GM12864 (cell line): ENCODE results near the gene LAIR1.

Experiments
- DNase-seq: peaks from one replicate; pipeline ENCODE4 v3.0.0-alpha.2; 2011; ENCODE audit warnings: low read depth
- H3K4me3 ChIP-seq: 2 replicates; pipeline ENCODE4 v1.5.1; 2011; ENCODE audit warnings: mild to moderate bottlenecking, low read depth, low read length, control low read depth
- TF ChIP-seq, protein P1 (sequence below): IDR thresholded peaks from 2 replicates; pipeline ENCODE4 v1.5.1; 2011; ENCODE audit warnings: low read depth, mild to moderate bottlenecking, moderate library complexity, low read length, control low read depth, inconsistent platforms; ENCODE audit errors: missing control alignments

LAIR1 gene

DNA sequence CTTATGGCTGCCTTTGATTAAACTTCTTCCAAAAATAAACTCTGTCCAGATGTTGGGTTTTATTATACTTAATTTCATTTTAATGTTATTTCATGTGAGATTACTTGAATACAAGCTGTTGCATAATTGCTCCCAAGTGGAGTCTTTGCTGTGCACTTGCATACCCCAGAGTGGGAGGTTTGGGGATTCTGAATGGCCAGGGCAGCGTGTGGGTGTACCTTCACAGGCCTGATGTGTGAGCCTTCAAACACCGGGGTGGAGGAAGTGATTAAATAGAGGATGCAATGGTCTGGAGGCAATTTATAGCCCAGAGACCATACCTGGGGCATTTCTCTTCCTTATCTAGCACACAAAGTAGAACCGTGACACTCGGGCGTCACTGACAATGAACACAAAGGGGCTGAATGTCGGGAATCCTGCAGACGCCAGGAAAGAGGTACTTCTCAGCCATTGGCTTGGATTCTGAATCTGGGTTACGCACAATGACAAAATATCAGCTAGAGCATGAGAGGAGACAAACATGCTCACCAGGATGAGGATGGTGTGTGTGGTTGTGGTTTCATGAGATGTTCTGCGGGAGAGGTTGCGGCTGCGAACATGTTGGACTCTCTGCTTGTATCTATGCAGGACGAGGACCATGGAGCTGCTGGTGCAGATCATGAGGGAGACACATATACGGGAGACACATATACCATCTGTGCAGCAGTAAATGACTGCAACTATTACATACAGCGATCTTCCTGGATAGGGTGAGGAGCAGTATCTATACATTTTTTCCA, 44.6 kb downstream of the LAIR1 start:
- DNase-seq: no peak
- TF ChIP-seq, protein P1, sequence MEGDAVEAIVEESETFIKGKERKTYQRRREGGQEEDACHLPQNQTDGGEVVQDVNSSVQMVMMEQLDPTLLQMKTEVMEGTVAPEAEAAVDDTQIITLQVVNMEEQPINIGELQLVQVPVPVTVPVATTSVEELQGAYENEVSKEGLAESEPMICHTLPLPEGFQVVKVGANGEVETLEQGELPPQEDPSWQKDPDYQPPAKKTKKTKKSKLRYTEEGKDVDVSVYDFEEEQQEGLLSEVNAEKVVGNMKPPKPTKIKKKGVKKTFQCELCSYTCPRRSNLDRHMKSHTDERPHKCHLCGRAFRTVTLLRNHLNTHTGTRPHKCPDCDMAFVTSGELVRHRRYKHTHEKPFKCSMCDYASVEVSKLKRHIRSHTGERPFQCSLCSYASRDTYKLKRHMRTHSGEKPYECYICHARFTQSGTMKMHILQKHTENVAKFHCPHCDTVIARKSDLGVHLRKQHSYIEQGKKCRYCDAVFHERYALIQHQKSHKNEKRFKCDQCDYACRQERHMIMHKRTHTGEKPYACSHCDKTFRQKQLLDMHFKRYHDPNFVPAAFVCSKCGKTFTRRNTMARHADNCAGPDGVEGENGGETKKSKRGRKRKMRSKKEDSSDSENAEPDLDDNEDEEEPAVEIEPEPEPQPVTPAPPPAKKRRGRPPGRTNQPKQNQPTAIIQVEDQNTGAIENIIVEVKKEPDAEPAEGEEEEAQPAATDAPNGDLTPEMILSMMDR: no peak
- H3K4me3 ChIP-seq: no peak overlapping the region

DNA sequence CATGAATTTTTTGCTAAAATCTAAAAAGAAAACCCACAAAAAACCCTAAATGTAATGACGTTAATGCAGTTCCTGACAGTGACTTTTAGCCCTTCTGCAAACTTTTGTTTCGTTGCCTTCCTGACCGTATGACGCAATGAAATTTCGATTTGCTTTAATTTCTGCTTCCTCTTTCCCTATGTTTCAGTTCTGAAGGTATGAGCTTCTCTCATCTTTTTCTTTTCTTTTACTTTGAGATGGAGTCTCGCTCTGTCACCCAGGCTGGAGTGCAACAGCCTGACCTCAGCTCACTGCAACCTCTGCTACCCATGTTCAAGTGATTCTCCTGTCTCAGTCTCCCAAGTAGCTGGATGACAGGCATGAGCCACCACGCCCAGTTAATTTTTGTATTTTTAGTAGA, 45.7 kb downstream of the LAIR1 start:
- TF ChIP-seq, protein P1: no peak
- no peak for DNase-seq
- H3K4me3 ChIP-seq: no peak overlapping the region

DNA sequence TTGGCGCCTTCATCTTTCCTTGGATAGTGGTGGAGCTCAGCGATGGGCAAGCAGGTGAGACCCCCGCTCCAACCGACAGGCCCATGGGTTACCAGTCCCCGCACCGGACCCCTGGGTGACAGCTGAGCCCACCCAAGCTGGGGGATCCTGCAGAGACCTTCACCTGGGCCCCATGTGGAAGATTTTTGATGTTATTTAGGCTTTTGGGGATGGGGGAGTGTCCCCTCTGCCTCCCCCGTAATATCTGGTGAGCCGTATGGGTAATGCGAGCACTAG, 46.8 kb downstream of the LAIR1 start:
- TF ChIP-seq, protein P1: no peak
- no peak overlapping the region for H3K4me3 ChIP-seq
- no peak for DNase-seq

DNA sequence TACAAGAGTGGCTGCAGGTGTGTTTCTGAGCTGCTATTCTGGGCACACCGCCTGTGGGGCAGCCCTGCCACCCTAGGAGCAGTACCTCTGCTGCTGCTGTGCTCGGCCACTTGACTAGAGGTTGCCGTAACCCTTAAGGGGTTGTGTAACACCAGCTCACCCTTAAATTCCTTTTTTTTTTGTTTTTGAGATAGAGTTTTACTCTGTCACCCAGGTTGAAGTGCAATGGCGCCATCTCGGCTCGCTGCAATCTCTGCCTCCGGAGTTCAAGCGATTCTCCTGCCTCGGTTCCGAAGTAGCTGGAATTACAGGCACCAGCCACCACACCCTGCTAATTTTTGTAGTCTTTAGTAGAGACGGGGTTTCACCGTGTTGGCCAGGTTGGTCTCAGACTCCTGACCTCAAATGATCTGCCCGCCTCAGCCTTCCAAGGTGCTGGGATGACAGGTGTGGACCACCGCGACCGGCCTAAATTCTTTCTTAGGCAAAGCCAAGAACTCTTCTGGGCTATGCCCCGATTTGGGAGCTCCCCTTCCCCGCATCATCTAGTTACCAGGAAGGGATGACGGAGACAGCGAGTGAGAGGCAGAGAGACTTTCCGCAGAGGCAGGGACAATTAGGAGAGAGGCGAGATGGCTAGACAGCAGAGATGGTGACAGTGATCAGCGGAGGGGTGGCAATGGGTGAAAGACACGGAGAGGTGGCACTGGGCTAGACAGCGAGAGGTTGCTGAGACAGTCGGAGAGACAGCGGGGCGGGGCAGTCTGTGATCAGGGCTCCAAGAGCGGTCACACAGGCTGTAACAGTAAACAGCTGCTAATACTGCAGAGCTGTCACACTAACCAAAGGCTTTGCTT, 47.4 kb downstream of the LAIR1 start:
- TF ChIP-seq, protein P1: no peak
- H3K4me3 ChIP-seq: no peak overlapping the region
- no peak for DNase-seq

DNA sequence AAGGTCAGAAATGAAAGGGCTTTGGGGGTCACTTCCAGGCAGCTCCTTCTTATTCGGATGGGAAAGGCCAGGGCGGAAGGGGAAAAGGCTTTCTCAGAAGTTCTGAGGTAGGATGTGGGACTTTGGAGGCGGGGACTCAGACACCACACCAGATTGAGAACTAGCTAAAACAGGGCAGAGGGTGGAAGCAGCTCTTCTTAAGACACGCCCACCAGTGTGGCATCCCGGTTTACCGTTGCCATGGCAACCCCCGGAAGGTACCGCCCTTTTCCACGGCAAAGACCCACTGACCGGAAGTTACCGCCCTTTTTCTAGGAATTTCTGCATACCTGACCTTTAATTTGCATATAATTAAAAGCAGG, 48.0 kb downstream of the LAIR1 start:
- no peak overlapping the region for H3K4me3 ChIP-seq
- TF ChIP-seq, protein P1: no peak
- DNase-seq: no peak

DNA sequence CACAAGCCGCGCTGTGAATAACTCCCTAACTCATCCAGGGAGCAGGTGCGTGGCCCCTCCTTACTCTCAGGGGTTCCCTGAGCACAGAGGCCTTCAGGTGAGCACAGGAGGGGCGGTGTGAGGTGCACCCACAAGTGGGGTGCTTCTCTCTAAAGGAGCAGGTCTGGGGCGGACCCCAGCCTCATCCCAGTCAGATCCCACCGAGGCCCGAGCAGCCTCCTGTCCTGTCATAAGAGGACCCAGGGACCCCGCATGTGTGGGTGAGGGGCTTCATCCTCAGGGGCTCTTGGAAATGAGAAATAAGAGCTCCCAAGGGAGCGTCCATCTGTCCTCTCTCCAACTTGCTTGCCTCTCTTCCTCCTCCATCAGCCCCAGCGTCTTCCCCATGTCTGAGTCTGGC, 48.8 kb downstream of the LAIR1 start:
- DNase-seq: no peak
- TF ChIP-seq, protein P1: no peak
- no peak overlapping the region for H3K4me3 ChIP-seq
